ENCODE results near the gene CPNE8. TPM values are rescaled to one million over a fixed set of nuclear protein-coding genes. Genes with fewer than 3 reads are reported as not detected.

Gene CPNE8
- total RNA-seq, 2 donors from 2014 or later, result 3.5 to 5.3 TPM

DNA sequence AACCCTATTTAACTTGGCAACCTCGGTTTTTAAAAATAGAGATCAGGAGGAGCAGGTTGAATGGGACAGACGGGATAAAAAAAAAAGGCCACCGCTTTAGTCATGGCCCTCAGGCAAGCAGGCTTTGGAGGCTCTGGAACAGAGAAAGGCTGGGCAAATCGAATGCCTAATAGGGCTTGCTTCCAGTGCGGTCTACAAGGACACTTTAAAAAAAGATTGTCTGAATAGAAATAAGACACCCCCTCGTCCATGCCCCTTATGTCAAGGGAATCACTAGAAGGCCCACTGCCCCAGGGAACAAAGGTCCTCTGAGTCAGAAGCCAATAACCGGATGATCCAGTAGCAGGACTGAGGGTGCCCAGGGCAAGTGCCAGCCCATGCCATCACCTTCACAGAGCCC is 265.8 kb downstream of the CPNE8 start:
- no peaks in the 10 kb centered on the region for H3K36me3 ChIP-seq
- no peak for DNase-seq (ENCODE audit: low spot score)
- 82% methylated on average over 7 of the region's 7 CpGs for WGBS
- no peak overlapping the region for H3K4me3 ChIP-seq
- H3K27ac ChIP-seq, result no peak overlapping the region
- H3K27me3 ChIP-seq (replicated peaks; ENCODE audit: insufficient read depth), result no peaks in the 10 kb centered on the region
- intact Hi-C loops (cut with DNase I), result no loop called here
- TF ChIP-seq POLR2A (IDR thresholded peaks at IDR 0.05), result no peak
- TF ChIP-seq POLR2AphosphoS5 (IDR thresholded peaks at IDR 0.05), result no peak
- TF ChIP-seq, protein P1, sequence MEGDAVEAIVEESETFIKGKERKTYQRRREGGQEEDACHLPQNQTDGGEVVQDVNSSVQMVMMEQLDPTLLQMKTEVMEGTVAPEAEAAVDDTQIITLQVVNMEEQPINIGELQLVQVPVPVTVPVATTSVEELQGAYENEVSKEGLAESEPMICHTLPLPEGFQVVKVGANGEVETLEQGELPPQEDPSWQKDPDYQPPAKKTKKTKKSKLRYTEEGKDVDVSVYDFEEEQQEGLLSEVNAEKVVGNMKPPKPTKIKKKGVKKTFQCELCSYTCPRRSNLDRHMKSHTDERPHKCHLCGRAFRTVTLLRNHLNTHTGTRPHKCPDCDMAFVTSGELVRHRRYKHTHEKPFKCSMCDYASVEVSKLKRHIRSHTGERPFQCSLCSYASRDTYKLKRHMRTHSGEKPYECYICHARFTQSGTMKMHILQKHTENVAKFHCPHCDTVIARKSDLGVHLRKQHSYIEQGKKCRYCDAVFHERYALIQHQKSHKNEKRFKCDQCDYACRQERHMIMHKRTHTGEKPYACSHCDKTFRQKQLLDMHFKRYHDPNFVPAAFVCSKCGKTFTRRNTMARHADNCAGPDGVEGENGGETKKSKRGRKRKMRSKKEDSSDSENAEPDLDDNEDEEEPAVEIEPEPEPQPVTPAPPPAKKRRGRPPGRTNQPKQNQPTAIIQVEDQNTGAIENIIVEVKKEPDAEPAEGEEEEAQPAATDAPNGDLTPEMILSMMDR (IDR thresholded peaks at IDR 0.05), result no peak
- no peaks in the 10 kb centered on the region for H3K4me1 ChIP-seq (replicated peaks)
- no peaks in the 10 kb centered on the region for H3K9me3 ChIP-seq

DNA sequence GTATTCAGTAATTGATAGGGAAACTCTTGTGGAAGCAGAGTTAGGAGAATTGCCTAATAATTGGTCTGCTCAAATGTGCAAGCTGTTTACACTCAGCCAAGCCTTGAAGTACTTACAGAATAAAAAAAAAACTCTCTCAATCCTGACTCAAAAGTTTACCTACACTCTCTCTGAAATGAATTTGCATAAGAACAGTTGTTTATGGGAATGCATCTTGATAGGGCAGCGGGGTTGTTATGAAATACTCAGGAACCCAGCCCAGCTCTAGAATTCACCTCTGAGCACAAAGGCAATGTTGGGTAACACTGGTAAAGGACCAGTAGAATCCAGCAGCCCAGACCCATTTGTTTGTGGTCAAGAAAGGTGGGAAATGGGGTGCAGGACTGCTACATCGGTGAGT is 267.0 kb downstream of the CPNE8 start:
- H3K4me3 ChIP-seq, result no peak overlapping the region
- intact Hi-C loops (cut with DNase I), result no loop called here
- DNase-seq (ENCODE audit: low spot score), result no peak
- no peaks in the 10 kb centered on the region for H3K4me1 ChIP-seq (replicated peaks)
- no peaks in the 10 kb centered on the region for H3K9me3 ChIP-seq
- H3K36me3 ChIP-seq, result no peaks in the 10 kb centered on the region
- no peak for TF ChIP-seq POLR2AphosphoS5 (IDR thresholded peaks at IDR 0.05)
- TF ChIP-seq, protein P1 (IDR thresholded peaks at IDR 0.05), result no peak
- no peaks in the 10 kb centered on the region for H3K27me3 ChIP-seq (replicated peaks; ENCODE audit: insufficient read depth)
- 85% methylated on average over 2 of the region's 2 CpGs for WGBS
- no peak overlapping the region for H3K27ac ChIP-seq

DNA sequence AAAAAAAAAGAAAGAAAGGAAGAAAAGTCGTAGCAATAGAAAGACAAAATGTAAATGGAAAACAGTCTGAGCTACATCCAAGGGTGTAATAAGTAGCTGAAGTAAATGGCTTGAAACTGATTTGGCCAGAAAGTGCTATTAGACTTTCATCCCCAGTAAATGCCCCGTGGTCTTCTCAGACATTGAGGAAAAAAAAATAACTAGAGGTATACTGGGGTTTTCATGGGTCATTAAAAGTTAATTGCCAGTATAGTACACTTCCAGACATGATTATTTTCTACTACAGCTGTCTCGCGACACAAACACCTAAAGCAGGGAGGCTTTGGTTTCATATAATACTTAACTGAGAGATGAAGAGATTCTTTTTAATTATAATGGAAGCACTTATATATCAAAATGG is 271.9 kb downstream of the CPNE8 start:
- Histone ChIP-seq H3K27me3 (replicated peaks; ENCODE audit: insufficient read depth) (no peaks in the 10 kb centered on the region), H3K4me3 (no peak overlapping the region), H3K4me1 (replicated peaks) (no peaks in the 10 kb centered on the region), H3K9me3 (no peaks in the 10 kb centered on the region), H3K27ac (no peak overlapping the region), H3K36me3 (no peaks in the 10 kb centered on the region)
- intact Hi-C loops (cut with DNase I), result no loop called here
- TF ChIP-seq, protein P1 (IDR thresholded peaks at IDR 0.05), result no peak
- no peak for TF ChIP-seq POLR2A (IDR thresholded peaks at IDR 0.05)
- no peak for TF ChIP-seq POLR2AphosphoS5 (IDR thresholded peaks at IDR 0.05)
- no peak for DNase-seq (ENCODE audit: low spot score)
- 35% methylated on average over 4 of the region's 4 CpGs for WGBS

DNA sequence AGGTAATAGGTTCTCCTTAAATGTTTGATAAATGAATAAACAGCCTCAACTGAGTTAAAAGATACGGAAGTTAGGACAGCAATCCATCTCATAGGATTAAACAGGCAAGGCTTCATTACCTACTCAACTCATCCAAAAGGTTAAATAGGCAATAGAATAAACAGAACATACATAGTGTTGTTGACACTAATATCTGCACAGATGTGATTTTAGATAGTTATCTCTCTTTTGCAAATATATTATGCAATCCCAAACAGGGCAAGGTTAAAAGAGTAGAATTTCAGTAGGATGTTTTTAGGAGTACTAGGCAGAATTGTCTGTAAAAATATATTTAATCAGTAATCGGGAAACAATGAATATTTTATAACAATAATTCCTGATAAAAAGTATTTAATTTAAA is 276.3 kb downstream of the CPNE8 start:
- no peaks in the 10 kb centered on the region for H3K9me3 ChIP-seq
- 70% methylated on average over 2 of the region's 2 CpGs for WGBS
- no peak overlapping the region for H3K27ac ChIP-seq
- DNase-seq (ENCODE audit: low spot score), result no peak
- H3K27me3 ChIP-seq (replicated peaks; ENCODE audit: insufficient read depth), result no peaks in the 10 kb centered on the region
- intact Hi-C loops (cut with DNase I), result no loop called here
- TF ChIP-seq, protein P1 (IDR thresholded peaks at IDR 0.05), result no peak
- TF ChIP-seq POLR2AphosphoS5 (IDR thresholded peaks at IDR 0.05), result no peak
- TF ChIP-seq POLR2A (IDR thresholded peaks at IDR 0.05), result no peak
- no peaks in the 10 kb centered on the region for H3K4me1 ChIP-seq (replicated peaks)
- no peaks in the 10 kb centered on the region for H3K36me3 ChIP-seq
- no peak overlapping the region for H3K4me3 ChIP-seq

DNA sequence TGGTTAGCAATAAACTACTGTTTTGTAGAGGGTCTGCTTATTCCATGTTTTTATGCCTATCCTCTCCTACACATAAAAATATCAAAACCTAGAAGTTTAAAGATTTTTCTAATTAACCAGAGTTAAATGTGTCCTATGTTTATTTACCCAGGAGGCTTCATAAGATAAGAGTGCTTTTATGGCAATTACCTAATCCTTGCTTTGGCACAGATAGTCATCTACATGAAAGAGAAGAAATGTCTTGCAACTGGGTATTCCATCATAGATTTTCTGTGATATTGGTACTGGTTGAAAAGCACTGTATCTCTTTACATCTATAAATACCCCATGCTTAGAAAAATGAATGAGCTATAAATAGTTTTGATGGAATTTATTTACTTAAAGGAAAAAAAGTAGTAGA is 277.1 kb downstream of the CPNE8 start:
- no peak for DNase-seq (ENCODE audit: low spot score)

More for the DNA sequence above, 277.1 kb downstream of the CPNE8 start:
- H3K4me1 ChIP-seq (replicated peaks), result no peaks in the 10 kb centered on the region
- intact Hi-C loops (cut with DNase I), result no loop called here
- H3K9me3 ChIP-seq, result no peaks in the 10 kb centered on the region
- H3K27me3 ChIP-seq (replicated peaks; ENCODE audit: insufficient read depth), result no peaks in the 10 kb centered on the region
- TF ChIP-seq POLR2AphosphoS5 (IDR thresholded peaks at IDR 0.05), result no peak
- TF ChIP-seq, protein P1 (IDR thresholded peaks at IDR 0.05), result no peak
- TF ChIP-seq POLR2A (IDR thresholded peaks at IDR 0.05), result no peak
- H3K27ac ChIP-seq, result no peak overlapping the region
- no peaks in the 10 kb centered on the region for H3K36me3 ChIP-seq
- no peak overlapping the region for H3K4me3 ChIP-seq

Measured in prostate gland (tissue), 2 donors.